Stimulated activated CD4-positive, alpha-beta T cell treated with anti-CD3 and anti-CD28 coated beads, Interleukin-4, amount 100 ng/mL, for 4 hours (primary cell): ENCODE data around the gene LPCAT2.

Experiments used
- DNase-seq, 2 experiments: peaks; one replicate each; pipeline ENCODE4 v3.0.0-alpha.2; 2020

Gene LPCAT2

GRCh38 chr16:55559933-55560516, 51.2 kb downstream of the LPCAT2 start:
- no peak for DNase-seq

DNA sequence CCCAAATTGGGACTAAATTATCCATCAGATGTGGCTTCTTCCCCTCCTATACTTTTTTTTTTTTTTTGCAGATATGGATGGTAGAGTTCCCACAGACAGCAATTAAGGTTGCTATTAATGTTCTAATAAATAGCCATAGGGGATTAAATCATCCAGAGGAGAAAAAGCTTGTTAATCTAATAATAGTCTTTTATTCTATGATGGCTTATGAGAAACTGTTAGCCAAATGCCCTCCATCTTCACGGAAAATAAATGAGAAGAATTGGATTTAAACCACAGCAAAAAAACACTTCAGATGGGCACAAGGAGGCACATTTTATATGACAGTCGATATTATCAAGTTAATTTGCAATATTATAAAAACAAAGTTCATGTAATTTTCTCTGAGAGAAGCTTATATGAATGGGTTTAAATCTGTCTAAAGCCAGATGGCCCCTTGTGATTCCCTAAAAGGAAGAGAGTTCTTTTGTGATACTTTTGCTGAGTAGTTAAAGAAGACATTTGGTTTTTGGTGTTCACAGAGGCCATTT, 52.5 kb downstream of the LPCAT2 start:
- DNase-seq: no peak

GRCh38 chr16:55562936-55563335, 54.1 kb downstream of the LPCAT2 start:
- DNase-seq: no peak

GRCh38 chr16:55563797-55564196, 54.9 kb downstream of the LPCAT2 start:
- no peak for DNase-seq

DNA sequence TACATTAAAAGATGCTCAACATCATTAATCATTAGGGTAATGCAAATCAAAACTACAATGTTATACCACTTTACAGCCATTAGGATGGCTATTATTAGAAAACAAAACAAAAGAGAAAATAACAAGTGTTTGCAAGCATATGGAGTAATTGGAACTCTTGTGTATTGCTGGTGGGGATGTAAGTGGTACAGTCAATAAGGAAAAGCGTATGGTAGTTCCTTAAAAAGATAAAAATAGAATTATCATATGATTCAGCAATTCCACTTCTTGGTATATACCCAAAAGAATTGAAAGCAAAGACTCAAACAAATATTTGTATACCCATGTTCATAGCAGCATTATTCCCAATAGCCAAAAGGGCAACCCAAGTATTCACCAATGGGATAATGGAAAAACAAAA, 56.2 kb downstream of the LPCAT2 start:
- no peak for DNase-seq

DNA sequence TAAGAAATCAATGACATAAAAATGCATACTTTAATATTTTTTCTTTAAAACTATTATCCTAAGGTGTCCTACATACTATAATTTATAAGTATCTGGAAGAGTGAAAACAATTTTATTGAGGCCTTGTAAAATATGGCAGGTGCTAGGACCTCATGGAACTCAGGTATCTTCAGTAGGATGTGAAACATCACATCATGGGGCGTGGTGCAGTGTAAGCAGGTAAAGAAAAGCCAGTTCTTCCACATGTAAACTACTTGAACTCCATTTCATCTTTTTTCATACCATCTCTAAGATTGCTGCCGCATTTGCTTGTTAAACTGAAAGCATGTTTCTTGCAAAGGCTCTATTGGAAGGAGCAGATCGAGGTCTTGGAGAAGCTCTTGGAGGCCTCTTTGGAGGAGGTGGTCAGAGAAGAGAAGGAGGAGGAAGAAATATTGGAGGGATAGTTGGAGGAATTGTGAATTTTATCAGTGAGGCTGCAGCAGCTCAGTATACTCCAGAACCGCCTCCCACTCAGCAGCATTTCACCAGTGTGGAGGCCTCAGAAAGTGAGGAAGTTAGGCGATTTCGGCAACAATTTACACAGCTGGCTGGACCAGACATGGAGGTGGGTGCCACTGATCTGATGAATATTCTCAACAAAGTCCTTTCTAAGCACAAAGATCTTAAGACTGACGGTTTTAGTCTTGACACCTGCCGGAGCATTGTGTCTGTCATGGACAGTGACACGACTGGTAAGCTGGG, 57.7 kb downstream of the LPCAT2 start, which contains the start of gene CAPNS2:
TSS of gene CAPNS2 (plus strand) at position 253 of the 744 bp plus-strand sequence. CDS start at position 326, 73 bp downstream.
- DNase-seq: no peak

- DNase-seq: no peak
These were observed 58.5 kb downstream of the LPCAT2 start for GRCh38 chr16:55567382-55567781.

DNA sequence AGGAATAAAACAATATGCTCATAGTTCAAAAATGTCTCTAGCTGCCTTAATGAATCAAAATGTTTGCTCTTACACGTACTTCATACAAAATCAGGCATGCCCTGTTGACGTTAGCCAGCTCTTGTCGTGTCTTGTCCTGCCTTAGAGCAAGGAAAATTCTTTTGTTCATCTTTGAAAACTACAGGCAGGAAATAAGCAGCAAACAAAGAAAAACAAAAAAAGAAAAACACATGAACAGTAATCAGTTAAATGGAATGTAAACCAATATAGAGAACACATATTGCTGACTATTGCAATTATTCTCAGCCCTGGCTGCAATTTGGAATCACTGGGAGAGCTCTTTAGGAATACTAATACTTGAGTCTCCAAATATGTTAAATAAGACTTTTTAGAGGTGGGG, 59.3 kb downstream of the LPCAT2 start:
- DNase-seq: no peak

- DNase-seq: no peak
These were observed 60.2 kb downstream of the LPCAT2 start for GRCh38 chr16:55569025-55569424.

- no peak for DNase-seq
These were observed 61.3 kb downstream of the LPCAT2 start for GRCh38 chr16:55570159-55570558.

GRCh38 chr16:55571191-55571897, 62.5 kb downstream of the LPCAT2 start:
- no peak for DNase-seq

DNA sequence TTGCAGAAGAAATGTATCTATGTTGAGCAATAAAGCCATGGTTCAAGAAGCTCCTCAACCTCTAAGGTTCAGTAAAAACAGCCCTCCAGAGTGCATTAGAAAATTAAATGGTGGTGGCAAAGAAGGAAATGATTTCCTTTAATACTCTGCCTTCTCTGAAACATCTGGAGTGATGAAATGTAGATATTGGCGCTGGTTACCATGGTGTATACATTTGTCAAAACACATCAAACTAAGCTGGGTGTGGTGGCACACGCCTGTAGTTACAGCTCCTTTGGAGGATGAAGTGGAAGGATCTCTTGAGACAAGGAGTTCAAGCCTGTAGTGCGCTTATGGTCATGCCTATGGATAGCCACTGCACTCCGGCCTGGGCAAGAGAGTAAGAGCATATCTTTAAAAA, 63.6 kb downstream of the LPCAT2 start:
- no peak for DNase-seq

- no peak for DNase-seq
These were observed 65.9 kb downstream of the LPCAT2 start for GRCh38 chr16:55574811-55575210.

DNA sequence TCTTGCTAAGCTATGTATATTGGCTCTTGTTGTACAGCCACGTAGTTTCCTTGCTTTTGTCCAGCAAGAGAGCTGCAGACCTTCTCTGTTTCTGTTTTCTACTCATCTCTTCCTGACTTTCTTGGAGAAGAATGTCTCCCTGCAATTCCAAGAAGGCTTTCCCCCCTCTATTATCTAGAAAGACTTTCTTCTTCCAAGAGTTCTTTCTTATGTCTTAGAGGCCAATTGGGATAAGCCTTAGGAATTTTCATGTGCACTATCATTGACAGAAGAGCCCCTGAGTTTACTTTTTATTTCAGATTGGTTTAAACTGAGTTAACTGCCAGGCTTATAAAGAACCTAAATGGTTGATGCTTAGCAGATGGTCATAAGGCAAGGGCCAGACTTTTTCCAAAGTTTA, 66.6 kb downstream of the LPCAT2 start:
- no peak for DNase-seq

GRCh38 chr16:55576384-55576783, 67.5 kb downstream of the LPCAT2 start:
- no peak for DNase-seq

GRCh38 chr16:55577887-55578286, 69.0 kb downstream of the LPCAT2 start:
- no peak for DNase-seq

DNA sequence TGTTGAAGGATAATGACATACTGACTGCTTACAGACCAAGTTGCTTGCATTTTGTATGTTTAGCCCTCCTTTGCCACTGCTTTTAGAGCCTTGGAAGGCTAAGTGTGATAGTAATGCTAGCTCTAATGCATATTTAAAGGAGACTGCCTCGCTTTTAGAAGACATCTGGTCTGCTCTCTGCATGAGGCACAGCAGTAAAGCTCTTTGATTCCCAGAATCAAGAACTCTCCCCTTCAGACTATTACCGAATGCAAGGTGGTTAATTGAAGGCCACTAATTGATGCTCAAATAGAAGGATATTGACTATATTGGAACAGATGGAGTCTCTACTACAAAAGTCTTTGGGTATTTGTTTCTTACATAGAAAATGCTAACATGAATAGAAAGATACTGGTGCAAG, 76.8 kb downstream of the LPCAT2 start:
- DNase-seq: no peak

DNA sequence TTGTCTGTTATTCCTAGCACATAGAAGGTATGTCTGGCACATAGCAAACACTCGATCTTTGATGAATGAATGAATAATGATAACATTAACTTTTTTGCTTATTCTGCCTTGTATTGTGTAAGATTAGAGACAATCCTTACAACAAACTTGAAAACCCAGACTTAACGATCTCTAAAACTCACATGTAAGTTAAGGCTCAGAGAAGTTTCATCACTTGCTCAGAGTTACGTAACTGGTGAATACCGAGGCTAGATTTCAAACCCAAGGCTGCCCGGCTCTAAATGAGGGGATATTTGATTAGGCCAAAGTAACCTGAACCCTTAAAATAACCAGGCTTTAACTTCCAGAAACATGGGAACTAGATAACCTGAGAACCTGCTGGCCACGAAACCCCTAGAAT, 79.9 kb downstream of the LPCAT2 start:
- DNase-seq: no peak

DNA sequence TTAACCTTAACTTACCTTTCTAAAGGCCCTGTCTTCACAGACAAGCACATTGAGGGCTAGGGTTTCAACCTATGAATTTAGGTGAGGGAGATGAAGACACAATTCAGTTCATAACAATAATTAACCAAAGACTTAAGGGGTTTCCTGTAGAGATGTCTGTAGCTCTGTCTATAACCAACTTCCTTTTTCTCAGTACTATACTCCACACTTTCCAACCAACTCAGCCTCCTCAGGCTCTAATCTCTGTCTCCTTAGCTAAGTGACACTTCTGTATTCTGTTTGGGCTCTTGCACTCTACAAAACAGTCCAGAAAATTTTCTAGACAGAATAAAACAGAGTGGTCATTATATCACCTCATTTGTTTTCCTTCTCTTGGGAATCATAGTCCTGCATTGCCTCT, 83.4 kb downstream of the LPCAT2 start:
- DNase-seq: no peak

DNA sequence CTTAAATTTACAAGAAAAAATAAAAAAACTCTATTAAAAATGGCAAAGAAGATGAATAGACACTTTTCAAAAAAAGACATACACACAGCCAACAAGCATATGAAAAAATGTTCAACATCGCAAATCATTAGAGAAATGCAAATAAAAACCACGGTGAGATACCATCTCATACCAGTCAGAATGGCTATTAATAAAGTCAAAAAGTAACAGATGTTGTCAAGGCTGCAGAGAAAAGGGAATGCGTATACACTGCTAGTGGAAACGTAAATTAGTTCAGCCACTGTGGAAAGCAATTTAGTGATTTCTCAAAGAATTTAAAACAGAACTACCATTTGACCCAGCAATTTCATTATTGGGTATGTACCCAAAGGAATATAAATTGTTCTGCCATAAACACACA, 89.1 kb downstream of the LPCAT2 start:
- no peak for DNase-seq

- no peak for DNase-seq
These were observed 97.0 kb downstream of the LPCAT2 start for GRCh38 chr16:55605754-55606336.

DNA sequence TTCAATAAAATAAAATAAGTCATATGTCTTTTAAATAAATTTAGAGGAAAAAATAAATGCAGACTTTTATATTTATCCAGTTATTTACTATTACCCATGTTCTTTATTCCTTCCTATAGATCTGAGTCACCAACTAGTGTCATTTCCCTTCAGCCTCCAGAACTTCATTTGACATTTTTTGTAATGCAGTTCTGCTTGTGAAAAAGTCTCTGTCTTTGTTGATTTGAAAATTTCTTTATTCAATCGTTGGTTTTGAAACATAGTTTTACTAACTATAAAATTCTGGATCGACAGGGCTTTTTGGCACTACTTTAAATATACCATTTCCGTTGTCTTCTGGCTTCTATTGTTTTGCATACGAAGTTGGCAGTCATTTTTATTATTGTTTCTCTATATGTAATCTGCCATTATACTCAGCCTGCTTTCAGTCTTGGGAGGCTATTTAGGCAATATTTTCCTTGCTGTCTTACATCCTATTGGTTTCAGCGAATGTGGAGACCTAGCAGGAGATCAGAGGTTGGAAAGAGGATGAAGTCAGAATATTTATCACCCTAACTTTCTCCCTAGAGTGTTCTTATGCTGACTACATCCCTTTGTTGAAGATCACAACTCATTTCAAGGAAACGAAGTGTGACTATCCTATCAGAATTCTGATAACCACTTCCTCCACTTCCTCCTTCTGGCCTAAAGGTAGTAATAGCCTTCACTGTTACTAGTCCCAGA, 104.9 kb downstream of the LPCAT2 start:
- DNase-seq: no peak

DNA sequence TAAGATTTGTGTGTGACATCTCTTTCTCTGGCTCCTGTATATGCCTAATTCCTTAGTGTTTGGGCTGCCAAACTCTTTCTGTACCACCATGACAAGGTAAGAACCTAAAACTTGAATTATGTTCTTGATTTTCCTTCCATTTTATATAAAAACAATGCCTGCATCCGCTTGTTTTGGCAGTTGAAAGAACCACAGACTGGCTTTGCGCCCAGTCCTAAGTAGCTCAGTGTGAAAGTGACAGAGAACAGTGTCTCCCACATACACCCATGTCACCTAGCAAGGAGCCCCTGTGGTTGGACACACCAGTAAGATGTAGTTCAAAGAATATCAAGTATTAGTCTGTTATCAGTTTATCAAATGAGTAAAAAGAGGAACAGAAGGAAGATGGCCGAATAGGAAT, 106.2 kb downstream of the LPCAT2 start:
- DNase-seq: no peak
